ENCODE measurements around the gene CDK12. TPM values are rescaled to one million over a fixed set of nuclear protein-coding genes. Genes with fewer than 3 reads are reported as not detected.
"Not testable (repeated sequence)": the region's sequence is repeated elsewhere in the genome, so short reads cannot be mapped to it uniquely, and the experiment has no call there.

CDK12 gene
- total and polyA plus RNA-seq, 9 of the 15 experiments (the other 6 are each of a cell fraction or from before 2014, with no cell fraction given): 3.4 to 65.6 (median 36.8) TPM

GRCh38 chr17:39487946-39488345, 26.7 kb downstream of the CDK12 start (continued):
- no peak for TF ChIP-seq PBX2 (CRISPR knock-in tag; IDR thresholded peaks at IDR 0.05; ENCODE audit: low read depth)
- TF ChIP-seq PBX2 (tag; conservative IDR thresholded peaks at IDR 0.05; ENCODE audit: low read depth): no peak
- TF ChIP-seq GTF2B (IDR thresholded peaks at IDR 0.05; ENCODE audit: extremely low read depth, insufficient read length): no peak
- TF ChIP-seq KDM5B (IDR thresholded peaks at IDR 0.05; ENCODE audit: insufficient replicate concordance, low read depth, low read length): no peak
- TF ChIP-seq PML (IDR thresholded peaks at IDR 0.05; ENCODE audit: low read length): no peak
- no peak for TF ChIP-seq RBBP5 (IDR thresholded peaks at IDR 0.05; ENCODE audit: borderline replicate concordance, insufficient read depth, low read length, poor library complexity, severe bottlenecking)
- TF ChIP-seq FOS (IDR thresholded peaks at IDR 0.05; ENCODE audit: extremely low read depth, insufficient read length): no peak
- TF ChIP-seq LCOR (CRISPR knock-in tag; IDR thresholded peaks at IDR 0.05): no peak
- TF ChIP-seq ZNF696 (CRISPR knock-in tag; conservative IDR thresholded peaks at IDR 0.05): no peak
- no peak for TF ChIP-seq PPARD (CRISPR knock-in tag; IDR thresholded peaks at IDR 0.05)
- TF ChIP-seq KLF13 (tag; IDR thresholded peaks at IDR 0.05; ENCODE audit: borderline replicate concordance, low read depth): no peak
- TF ChIP-seq CHCHD3 (CRISPR knock-in tag; IDR thresholded peaks at IDR 0.05): no peak

GRCh38 chr17:39496921-39497320, 35.6 kb downstream of the CDK12 start:
- DNase-seq (ENCODE audit: extremely low read depth in 1 of 4, low spot score in 3 of 4); FAIRE-seq; H3K79me2 ChIP-seq (ENCODE audit: control insufficient read depth, insufficient read depth, low read length); H3K4me1 ChIP-seq (replicated peaks in 1 of 2; ENCODE audit: control insufficient read depth in 2 of 2, insufficient read depth in 2 of 2, low read length in 2 of 2); H3K4me2 ChIP-seq (ENCODE audit: insufficient read depth, low read length); H3K9me1 ChIP-seq (ENCODE audit: control insufficient read depth, insufficient read depth, low read length); H3K27ac ChIP-seq (ENCODE audit: extremely low read depth, low read depth, low read length); ATAC-seq; H4K20me1 ChIP-seq (replicated peaks; ENCODE audit: control insufficient read depth, insufficient read depth, low read length); H3K4me3 ChIP-seq; H2AFZ ChIP-seq (ENCODE audit: low read depth, low read length); H3K27me3 ChIP-seq (ENCODE audit: control insufficient read depth in 2 of 2, insufficient read depth in 2 of 2, low read length in 2 of 2); CTCF ChIA-PET (ENCODE audit: low intra/inter-chr PET ratio); H3K9me3 ChIP-seq (replicated peaks; ENCODE audit: control insufficient read depth, insufficient read depth, low read depth, low read length); BruUV-seq (replicated peaks); in situ Hi-C loops (cut with MboI); H3K9ac ChIP-seq (ENCODE audit: insufficient read depth in 1 of 2, low read depth in 2 of 2, low read length in 2 of 2); intact Hi-C loops (cut with micrococcal nuclease): not testable (repeated sequence)
- 92% methylated on average over 12 of the region's 12 CpGs for WGBS (ENCODE audit: insufficient coverage, low coverage, missing lambda C conversion rate)
- POLR2A ChIA-PET: interaction anchor here (1.3 to 1.5 kb wide), 2 partner anchors 32 to 34 kb away, joined by 3 to 4 read pairs; no protein-coding TSS in a partner anchor
- peaks cover 88% of the 10 kb centered on the region for H3K36me3 ChIP-seq (ENCODE audit: control insufficient read depth, insufficient read depth, low read length)

All from K562 (cell line).